Sigmoid colon (tissue), 3 donors: ENCODE results near the gene GUF1.

Experiments used
- POLR2A ChIP-seq, 2 donors: fragments of 450-650 bp; IDR thresholded peaks; one replicate each; pipeline ENCODE4 v1.6.1; 2016; ENCODE audit warnings: antibody characterized with exemption in 2 of 2, mild to moderate bottlenecking in 2 of 2, moderate library complexity in 2 of 2
- TF ChIP-seq, protein P1 (sequence below), 4 experiments: fragments of 450-650 bp in 3 of 4; fragments of 200-600 bp in 1 of 4; IDR thresholded peaks; one replicate each; pipeline ENCODE4 v1.5.1; 2016 to 2019; ENCODE audit warnings: antibody characterized with exemption in 4 of 4, mild to moderate bottlenecking in 3 of 4, moderate library complexity in 2 of 4

DNA sequence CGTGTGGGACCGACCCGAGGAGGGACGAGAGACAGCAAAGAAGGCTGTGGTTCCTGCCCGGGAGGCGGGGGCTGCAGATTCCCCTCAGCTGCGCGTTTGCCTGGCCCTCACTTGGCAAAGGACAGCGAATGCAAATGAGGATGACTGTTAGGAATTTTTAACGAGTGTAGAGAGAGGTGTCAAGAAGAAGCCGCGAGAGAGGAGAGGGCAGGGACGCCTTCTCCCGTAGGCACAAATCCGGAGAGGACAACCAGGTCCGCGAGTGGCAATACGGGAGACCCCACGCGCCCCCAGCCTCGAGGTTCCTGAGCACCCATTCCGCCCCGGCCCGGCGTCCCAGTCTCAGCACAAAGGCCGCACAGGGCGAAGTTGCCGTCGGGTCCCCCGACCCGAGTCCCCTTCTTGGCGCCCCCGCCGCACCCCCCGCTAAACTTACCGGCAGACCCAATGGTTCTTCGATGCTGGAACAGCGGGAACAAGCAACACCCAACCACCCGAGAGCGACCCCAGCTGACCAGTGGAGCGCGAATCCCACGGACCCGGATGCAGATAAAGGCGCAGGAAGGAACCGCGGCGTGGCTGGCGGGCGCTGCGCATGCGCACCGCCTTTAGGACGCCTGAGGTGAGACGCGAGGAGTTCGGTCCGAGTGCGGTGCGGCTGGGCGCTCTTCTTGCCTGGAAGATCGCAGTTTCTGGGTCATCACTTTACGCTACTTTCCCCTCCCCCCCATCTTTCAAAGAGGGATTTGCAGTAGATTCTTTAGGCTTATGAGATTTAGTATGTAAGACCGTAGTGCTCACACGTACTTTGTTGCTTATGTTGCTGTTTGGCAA, 48.0 kb downstream of the GUF1 start, which contains the start of gene GNPDA2:
- TF ChIP-seq POLR2A (IDR thresholded peaks at IDR 0.05) = peak; percentile 18 to 27
- TF ChIP-seq, protein P1, sequence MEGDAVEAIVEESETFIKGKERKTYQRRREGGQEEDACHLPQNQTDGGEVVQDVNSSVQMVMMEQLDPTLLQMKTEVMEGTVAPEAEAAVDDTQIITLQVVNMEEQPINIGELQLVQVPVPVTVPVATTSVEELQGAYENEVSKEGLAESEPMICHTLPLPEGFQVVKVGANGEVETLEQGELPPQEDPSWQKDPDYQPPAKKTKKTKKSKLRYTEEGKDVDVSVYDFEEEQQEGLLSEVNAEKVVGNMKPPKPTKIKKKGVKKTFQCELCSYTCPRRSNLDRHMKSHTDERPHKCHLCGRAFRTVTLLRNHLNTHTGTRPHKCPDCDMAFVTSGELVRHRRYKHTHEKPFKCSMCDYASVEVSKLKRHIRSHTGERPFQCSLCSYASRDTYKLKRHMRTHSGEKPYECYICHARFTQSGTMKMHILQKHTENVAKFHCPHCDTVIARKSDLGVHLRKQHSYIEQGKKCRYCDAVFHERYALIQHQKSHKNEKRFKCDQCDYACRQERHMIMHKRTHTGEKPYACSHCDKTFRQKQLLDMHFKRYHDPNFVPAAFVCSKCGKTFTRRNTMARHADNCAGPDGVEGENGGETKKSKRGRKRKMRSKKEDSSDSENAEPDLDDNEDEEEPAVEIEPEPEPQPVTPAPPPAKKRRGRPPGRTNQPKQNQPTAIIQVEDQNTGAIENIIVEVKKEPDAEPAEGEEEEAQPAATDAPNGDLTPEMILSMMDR (IDR thresholded peaks at IDR 0.05) = no peak
